GM18499 (cell line): Measurements from ENCODE around the gene CDH8.
"Not testable (repeated sequence)": the region's sequence is repeated elsewhere in the genome, so short reads cannot be mapped to it uniquely, and the experiment has no call there.

Experiments
- ATAC-seq: cut with Tn5 transposase; IDR thresholded peaks from one replicate; pipeline ENCODE4 v1.9.1; 2021; ENCODE audit warnings: moderate number of reproducible peaks; ENCODE audit not compliant: insufficient read depth, unreplicated experiment

Gene CDH8

GRCh38 chr16:61801217-61801616 lies 235.0 kb downstream of the CDH8 start:
- not testable (repeated sequence) for ATAC-seq

GRCh38 chr16:61798741-61799140 lies 237.5 kb downstream of the CDH8 start:
- no peak for ATAC-seq

- no peak for ATAC-seq
Measured at GRCh38 chr16:61797961-61798507, 238.2 kb downstream of the CDH8 start.

GRCh38 chr16:61797296-61797795 lies 238.9 kb downstream of the CDH8 start:
- no peak for ATAC-seq

- ATAC-seq = no peak
Measured at GRCh38 chr16:61792194-61792909, 243.9 kb downstream of the CDH8 start.

GRCh38 chr16:61791464-61791863 lies 244.8 kb downstream of the CDH8 start:
- no peak for ATAC-seq

GRCh38 chr16:61781855-61782254 lies 254.4 kb downstream of the CDH8 start:
- not testable (repeated sequence) for ATAC-seq

- ATAC-seq = no peak
Measured at GRCh38 chr16:61780161-61780560, 256.1 kb downstream of the CDH8 start.

GRCh38 chr16:61770301-61770700 lies 265.9 kb downstream of the CDH8 start:
- ATAC-seq = no peak

- no peak for ATAC-seq
Measured at GRCh38 chr16:61763991-61764390, 272.2 kb downstream of the CDH8 start.

- ATAC-seq = no peak
Measured at GRCh38 chr16:61763013-61763412, 273.2 kb downstream of the CDH8 start.

- ATAC-seq = no peak
Measured at GRCh38 chr16:61730997-61731396, 305.2 kb downstream of the CDH8 start.

GRCh38 chr16:61726701-61727100 lies 309.5 kb downstream of the CDH8 start:
- ATAC-seq = no peak

- ATAC-seq = no peak
Measured at GRCh38 chr16:61726125-61726524, 310.1 kb downstream of the CDH8 start.

GRCh38 chr16:61721544-61721943 lies 314.7 kb downstream of the CDH8 start:
- ATAC-seq = no peak

GRCh38 chr16:61715393-61715792 lies 320.8 kb downstream of the CDH8 start:
- no peak for ATAC-seq

- ATAC-seq = no peak
Measured at GRCh38 chr16:61713787-61714186, 322.5 kb downstream of the CDH8 start.

GRCh38 chr16:61699640-61700039 lies 336.6 kb downstream of the CDH8 start:
- ATAC-seq = not testable (repeated sequence)

- no peak for ATAC-seq
Measured at GRCh38 chr16:61684541-61684940, 351.7 kb downstream of the CDH8 start.

- no peak for ATAC-seq
Measured at GRCh38 chr16:61681673-61682072, 354.6 kb downstream of the CDH8 start.

- ATAC-seq = no peak
Measured at GRCh38 chr16:61681124-61681523, 355.1 kb downstream of the CDH8 start.

- no peak for ATAC-seq
Measured at GRCh38 chr16:61678182-61678581, 358.1 kb downstream of the CDH8 start.
